Suprapubic skin (tissue), 4 donors: ENCODE results near the gene RNF214. TPM values are rescaled to one million over a fixed set of nuclear protein-coding genes. Genes with fewer than 3 reads are reported as not detected.

Experiments used
- DNase-seq, 2 donors: peaks; one replicate each; pipeline ENCODE4 v3.0.0-alpha.2; 2019; ENCODE audit warnings: low spot score in 2 of 2
- H3K27ac ChIP-seq: fragments of 200-600 bp; sonication (generic); one replicate; pipeline ENCODE4 v1.5.1; 2019
- H3K27me3 ChIP-seq: fragments of 200-600 bp; sonication (generic); one replicate; pipeline ENCODE4 v1.5.1; 2019
- H3K36me3 ChIP-seq: fragments of 200-600 bp; sonication (generic); one replicate; pipeline ENCODE4 v1.5.1; 2019
- H3K4me1 ChIP-seq: fragments of 200-600 bp; sonication (generic); one replicate; pipeline ENCODE4 v1.5.1; 2019
- H3K4me3 ChIP-seq: fragments of 200-600 bp; sonication (generic); one replicate; pipeline ENCODE4 v1.5.1; 2019; ENCODE audit warnings: mild to moderate bottlenecking
- H3K9me3 ChIP-seq: fragments of 200-600 bp; sonication (generic); one replicate; pipeline ENCODE4 v1.5.1; 2019
- CTCF ChIP-seq, 2 donors: fragments of 200-600 bp in 1 of 2; fragments of 450-650 bp in 1 of 2; sonication (generic) in 1 of 2; IDR thresholded peaks; one replicate each; pipeline ENCODE4 v1.5.1; 2016 to 2019; ENCODE audit warnings: antibody characterized with exemption in 2 of 2, mild to moderate bottlenecking in 1 of 2, moderate library complexity in 1 of 2
- EP300 ChIP-seq: sonication (generic); formaldehyde crosslinking; IDR thresholded peaks from one replicate; pipeline ENCODE4 v1.6.1; 2017; ENCODE audit warnings: antibody characterized with exemption
- POLR2A ChIP-seq, 2 donors: fragments of 450-650 bp; IDR thresholded peaks; one replicate each; pipeline ENCODE4 v1.6.1; 2017; ENCODE audit warnings: antibody characterized with exemption in 2 of 2, mild to moderate bottlenecking in 2 of 2, moderate library complexity in 2 of 2
- POLR2AphosphoS5 ChIP-seq, 3 donors: sonication (generic); formaldehyde crosslinking; IDR thresholded peaks; one replicate each; pipeline ENCODE4 v1.6.1; 2017; ENCODE audit warnings: antibody characterized with exemption in 3 of 3
- WGBS: methylation state at CpG from one replicate; pipeline ENCODE4 v1.1.5; 2018; 5-methylcytosine and 5-hydroxymethylcytosine counted together
- total RNA-seq, 4 donors: library from RNA; depleted of rRNA; stranded (reverse); fragments of >200 nt; gene quantifications; one replicate each; pipeline ENCODE4 v1.1.0, GENCODE V29; 2016

Gene RNF214
- total RNA-seq, 4 donors from 2014 or later: 6.7 to 22.9 (median 12.2) TPM

- Histone ChIP-seq H3K9me3 (no peaks in the 10 kb centered on the region), H3K4me1 (no peaks in the 10 kb centered on the region), H3K27me3 (no peaks in the 10 kb centered on the region), H3K27ac (no peak overlapping the region), H3K4me3 (no peak overlapping the region), H3K36me3 (peaks cover 17% of the 10 kb centered on the region)
- 93% methylated on average over 9 of the region's 9 CpGs for WGBS
- no peak for DNase-seq
- TF ChIP-seq POLR2AphosphoS5 (IDR thresholded peaks at IDR 0.05) (no peak), POLR2A (IDR thresholded peaks at IDR 0.05) (no peak), EP300 (no peak), CTCF (IDR thresholded peaks at IDR 0.05) (no peak)
Measured at GRCh38 chr11:117273550-117274289, 41.2 kb downstream of the RNF214 start.

GRCh38 chr11:117278347-117278746, 45.9 kb downstream of the RNF214 start:
- no peaks in the 10 kb centered on the region for H3K4me1 ChIP-seq
- H3K36me3 ChIP-seq: peaks cover 35% of the 10 kb centered on the region
- no peak overlapping the region for H3K4me3 ChIP-seq
- no peak for DNase-seq
- TF ChIP-seq POLR2AphosphoS5 (IDR thresholded peaks at IDR 0.05) (no peak), EP300 (no peak), CTCF (IDR thresholded peaks at IDR 0.05) (no peak), POLR2A (IDR thresholded peaks at IDR 0.05) (no peak)
- H3K9me3 ChIP-seq: no peaks in the 10 kb centered on the region
- no peak overlapping the region for H3K27ac ChIP-seq
- WGBS: 93% methylated on average over 2 of the region's 2 CpGs
- H3K27me3 ChIP-seq: no peaks in the 10 kb centered on the region

GRCh38 chr11:117279711-117280376, 47.4 kb downstream of the RNF214 start:
- Histone ChIP-seq H3K27ac (no peak overlapping the region), H3K4me1 (no peaks in the 10 kb centered on the region), H3K27me3 (no peaks in the 10 kb centered on the region), H3K9me3 (no peaks in the 10 kb centered on the region), H3K4me3 (no peak overlapping the region), H3K36me3 (peaks cover 50% of the 10 kb centered on the region)
- TF ChIP-seq EP300 (no peak), POLR2AphosphoS5 (IDR thresholded peaks at IDR 0.05) (no peak), CTCF (IDR thresholded peaks at IDR 0.05) (no peak), POLR2A (IDR thresholded peaks at IDR 0.05) (no peak)
- 79% methylated on average over 4 of the region's 4 CpGs for whole genome bisulfite sequencing
- no peak for DNase-seq

GRCh38 chr11:117281159-117281558, 48.7 kb downstream of the RNF214 start:
- peaks cover 58% of the 10 kb centered on the region for H3K36me3 ChIP-seq
- 85% methylated on average over 6 of the region's 6 CpGs for WGBS
- no peaks in the 10 kb centered on the region for H3K4me1 ChIP-seq
- H3K4me3 ChIP-seq: no peak overlapping the region
- no peak for DNase-seq
- TF ChIP-seq POLR2AphosphoS5 (IDR thresholded peaks at IDR 0.05) (no peak), CTCF (IDR thresholded peaks at IDR 0.05) (no peak), EP300 (no peak), POLR2A (IDR thresholded peaks at IDR 0.05) (no peak)
- no peaks in the 10 kb centered on the region for H3K9me3 ChIP-seq
- no peak overlapping the region for H3K27ac ChIP-seq
- H3K27me3 ChIP-seq: no peaks in the 10 kb centered on the region

GRCh38 chr11:117281869-117282268, 49.4 kb downstream of the RNF214 start:
- Histone ChIP-seq H3K4me3 (no peak overlapping the region), H3K4me1 (no peaks in the 10 kb centered on the region), H3K9me3 (no peaks in the 10 kb centered on the region), H3K27me3 (no peaks in the 10 kb centered on the region), H3K27ac (no peak overlapping the region), H3K36me3 (peaks cover 63% of the 10 kb centered on the region)
- TF ChIP-seq CTCF (IDR thresholded peaks at IDR 0.05) (no peak), EP300 (no peak), POLR2AphosphoS5 (IDR thresholded peaks at IDR 0.05) (no peak)
- DNase-seq: no peak
- WGBS: 98% methylated on average over 7 of the region's 7 CpGs
